Fibroblast of peridontal ligament (primary cell): ENCODE data around the gene PWWP2B.

Source experiments
- DNase-seq: peaks from one replicate; pipeline ENCODE4 v3.0.0-alpha.2; 2010; ENCODE audit errors: extremely low read depth

Gene PWWP2B

DNA sequence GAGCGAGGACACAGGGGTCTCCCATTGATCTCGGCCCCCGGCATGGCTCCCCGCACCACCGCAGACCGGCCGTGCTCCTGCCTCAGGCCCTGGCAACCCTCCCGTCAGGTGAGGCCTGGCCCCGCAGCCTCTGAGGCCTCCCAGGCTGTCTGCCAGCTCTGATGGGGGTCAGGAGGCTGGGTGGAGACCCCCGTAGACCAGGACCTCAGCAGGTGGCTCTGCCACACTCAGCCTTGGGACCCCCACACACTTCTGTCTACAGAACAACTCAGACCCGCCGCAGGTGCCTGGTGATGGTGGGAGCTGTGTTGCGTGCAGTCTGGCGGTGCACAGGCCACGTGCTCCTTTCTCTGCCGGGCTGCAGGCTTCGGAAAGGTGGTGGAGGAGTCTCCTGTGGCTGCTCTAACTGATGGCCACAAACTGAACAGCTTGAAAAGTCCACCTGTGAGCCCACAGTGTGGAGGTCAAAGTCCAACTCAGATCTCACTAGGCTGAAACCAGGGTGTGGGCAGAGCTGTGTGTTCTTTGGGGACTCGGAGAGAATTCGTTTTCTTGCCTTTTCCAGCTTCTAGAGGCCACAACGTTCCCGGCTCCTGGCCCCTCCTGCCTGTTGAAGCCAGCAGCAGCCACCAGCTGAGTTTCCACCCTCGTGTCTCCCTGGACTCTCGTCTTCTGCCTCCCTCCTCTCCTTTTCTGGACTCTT is 62.5 kb downstream of the PWWP2B start:
- no peak for DNase-seq

- no peak for DNase-seq
Observed at GRCh38 chr10:132460071-132460470, 63.1 kb downstream of the PWWP2B start.

DNA sequence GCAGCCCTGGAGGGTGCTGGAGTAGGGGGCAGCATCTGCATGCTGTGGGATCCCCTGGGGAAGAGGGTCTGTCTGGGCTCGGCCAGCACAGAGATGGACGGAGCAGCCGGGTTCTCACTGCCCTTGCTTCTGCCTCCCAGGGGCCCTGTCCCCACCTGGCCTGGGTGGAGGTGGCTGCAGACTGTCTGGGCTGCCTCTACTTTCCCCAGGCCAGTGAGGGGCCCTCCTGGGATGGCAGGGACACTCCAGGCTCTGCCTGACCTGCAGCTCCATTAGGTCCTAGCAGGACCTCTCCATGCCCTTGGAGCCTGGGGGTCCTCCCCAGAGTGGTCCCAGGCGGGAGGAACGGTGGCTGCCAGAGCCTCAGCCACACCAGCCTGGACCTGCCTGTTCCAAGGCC is 63.7 kb downstream of the PWWP2B start:
- DNase-seq = no peak

DNA sequence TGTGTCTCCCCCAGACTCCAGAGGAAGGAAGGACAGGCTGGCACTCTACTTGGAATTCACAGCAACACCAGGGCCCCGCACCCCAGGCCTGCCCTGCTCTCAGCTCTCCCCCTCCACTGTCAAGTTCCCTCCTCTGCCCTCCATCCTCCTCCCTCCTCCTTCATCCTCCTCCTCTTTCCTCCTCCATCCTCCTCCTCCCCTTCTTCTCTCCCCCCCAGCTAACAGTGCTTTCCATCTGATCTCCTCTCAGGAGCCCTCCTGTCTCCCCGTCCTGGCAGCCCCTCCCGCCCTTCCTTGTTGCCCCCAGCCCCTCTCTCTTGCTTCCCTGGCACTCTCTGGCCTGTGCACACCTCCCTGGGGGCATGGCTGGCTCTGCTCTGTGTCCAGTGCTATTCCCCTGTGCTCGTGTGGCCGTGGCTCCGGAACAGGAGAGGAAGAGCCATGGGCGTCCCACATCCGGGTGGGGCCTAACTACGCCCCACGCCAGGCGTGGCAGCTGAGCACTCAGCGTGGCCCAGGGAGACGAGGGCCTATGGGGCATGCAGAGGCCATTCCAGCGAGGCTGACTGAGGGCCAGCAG is 64.2 kb downstream of the PWWP2B start:
- no peak for DNase-seq

- no peak for DNase-seq
Observed at GRCh38 chr10:132461683-132462231, 64.8 kb downstream of the PWWP2B start.

- no peak for DNase-seq
Observed at GRCh38 chr10:132462463-132463332, 65.7 kb downstream of the PWWP2B start.

DNA sequence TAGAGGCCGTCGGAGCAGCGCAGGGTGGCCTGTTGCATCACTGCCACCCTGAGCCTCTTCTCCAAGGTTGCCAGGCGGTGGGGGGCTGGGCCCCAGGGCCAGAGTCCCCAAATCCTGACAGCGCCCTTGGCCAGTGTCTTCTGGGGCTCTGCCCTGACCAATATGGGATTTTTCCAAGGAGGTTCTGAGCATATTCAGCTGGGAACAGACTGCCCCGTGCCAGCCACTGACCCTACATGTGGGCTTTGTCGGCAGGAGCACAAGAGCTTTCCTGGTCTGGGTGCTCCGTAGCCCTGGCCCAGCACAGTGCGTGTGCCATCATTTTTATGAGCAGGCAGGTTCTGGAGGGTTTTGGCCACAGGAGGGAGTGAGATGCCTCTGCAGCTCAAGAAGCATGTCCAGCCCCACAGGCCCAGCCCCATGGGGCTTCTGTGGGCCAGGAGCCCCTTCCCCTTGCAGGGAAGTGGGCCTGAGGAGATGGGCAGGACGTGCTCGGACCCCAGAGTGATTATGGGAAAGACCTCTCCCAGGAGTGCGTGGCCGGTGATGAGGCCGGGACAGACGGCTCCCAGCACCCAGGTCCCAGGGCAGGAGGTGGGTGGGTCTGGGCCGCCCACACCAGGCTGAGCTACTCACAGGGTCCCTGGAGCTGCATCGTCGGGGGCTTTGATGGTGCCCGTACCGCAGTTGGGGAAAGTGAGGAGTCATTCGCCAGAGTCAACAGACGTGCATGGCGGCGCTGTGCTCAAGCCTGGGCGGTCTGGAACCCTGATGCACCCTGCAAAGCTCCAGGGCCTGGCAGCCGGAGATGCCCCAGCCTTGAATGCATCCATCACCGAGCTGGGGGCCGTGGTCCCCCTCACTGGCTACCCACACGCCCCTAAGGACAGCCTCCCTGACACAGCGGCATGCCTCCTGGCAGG is 66.6 kb downstream of the PWWP2B start:
- no peak for DNase-seq

GRCh38 chr10:132464256-132465192 is 67.5 kb downstream of the PWWP2B start:
- DNase-seq = no peak

GRCh38 chr10:132465193-132465888 is 68.3 kb downstream of the PWWP2B start:
- no peak for DNase-seq

DNA sequence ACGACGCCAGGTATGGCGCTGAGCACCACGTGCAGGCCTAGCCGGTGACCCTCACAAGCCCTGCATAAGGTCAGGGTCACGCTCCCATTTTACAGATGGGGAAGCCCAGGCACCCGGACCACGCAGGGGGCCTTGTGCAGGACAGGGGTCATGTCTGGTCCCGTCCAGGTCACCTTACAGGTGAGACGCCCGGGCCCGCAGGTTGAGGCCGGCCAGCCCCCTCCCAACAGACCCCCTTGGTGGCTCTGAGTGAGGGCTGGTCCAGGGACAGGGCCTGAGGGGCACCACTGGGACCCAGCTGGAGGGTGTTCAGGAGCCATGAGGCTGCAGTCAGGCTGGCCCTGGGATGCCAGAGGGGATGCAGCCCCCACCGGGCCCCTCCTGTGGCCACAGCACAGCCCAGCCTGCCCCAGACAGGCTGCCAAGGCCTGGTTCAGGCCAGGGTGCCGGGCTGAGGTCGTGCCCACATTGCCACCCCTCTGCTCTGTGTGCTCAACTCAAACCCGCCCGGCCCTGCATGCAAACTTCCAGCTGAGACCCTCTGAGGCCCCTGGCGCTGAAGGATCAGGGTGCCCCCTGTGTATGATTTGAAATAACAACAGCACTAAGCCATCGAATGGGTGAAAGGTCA is 69.0 kb downstream of the PWWP2B start:
- DNase-seq = no peak

DNA sequence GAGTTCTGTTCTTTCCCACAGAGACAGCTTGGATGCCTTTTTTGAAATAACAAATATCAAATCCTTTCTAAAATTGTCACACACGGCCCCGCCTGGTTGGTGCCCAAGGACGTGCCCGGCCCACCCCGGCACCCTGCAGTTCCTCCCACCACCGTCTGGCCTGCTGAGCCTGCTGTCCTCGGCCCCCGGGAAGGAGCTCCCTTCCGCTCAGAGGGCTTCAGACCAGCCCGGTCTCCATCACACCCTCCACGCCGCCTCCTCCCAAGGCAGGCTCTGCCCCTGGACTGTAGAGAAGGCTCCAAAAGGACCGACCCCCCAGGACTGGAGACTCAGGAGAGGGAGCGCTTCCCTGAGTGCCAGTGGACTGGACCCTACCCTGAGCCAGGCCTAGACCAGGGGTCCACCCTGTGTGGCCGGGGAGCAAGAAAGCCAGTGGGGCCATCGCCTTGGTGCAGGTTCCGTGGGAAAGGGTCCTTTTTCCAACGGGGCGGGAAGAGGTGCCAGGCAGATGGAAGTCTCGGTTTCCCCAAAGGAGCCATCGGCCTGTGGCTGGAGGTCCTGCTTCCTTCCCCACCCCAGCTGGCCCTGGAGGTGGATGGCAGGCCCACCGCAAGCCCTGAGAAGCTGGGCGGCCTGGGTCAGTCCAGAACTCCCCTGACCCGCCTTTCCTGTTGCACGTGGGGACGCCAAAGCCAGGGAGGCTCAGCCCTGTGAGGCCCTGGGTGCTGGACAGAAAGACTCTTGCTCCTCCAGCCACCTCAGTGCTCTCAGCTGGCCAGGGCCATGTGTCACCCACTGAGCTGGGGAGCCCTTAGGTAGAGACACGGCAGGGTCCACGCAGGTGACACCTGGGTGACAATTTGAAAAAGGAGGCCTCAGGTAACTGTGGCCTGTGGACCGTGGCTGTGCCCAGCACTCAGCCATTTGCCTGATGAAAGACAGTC is 69.8 kb downstream of the PWWP2B start:
- DNase-seq = no peak
